Activated naive CD4-positive, alpha-beta T cell treated with anti-CD3 and anti-CD28 coated beads, Interleukin-2, amount 10 ng/mL, durations not matched to agents 7 days and 5 days (primary cell): ENCODE results near the gene RBFOX1.

ENCODE experiments used
- CTCF ChIA-PET: fragments of 350-600 bp; sonication (Branson Sonifier 250); formaldehyde crosslinking; loops from one replicate; lab custom pipeline; 2021; ENCODE audit warnings: antibody characterized with exemption; lab: Charles Lee
- DNase-seq: peaks from one replicate; pipeline ENCODE4 v3.0.0-alpha.2; 2020
- H3K27ac Mint-ChIP-seq: one replicate; pipeline ENCODE4 v1.8.0; 2021; ENCODE audit warnings: mild to moderate bottlenecking, moderate library complexity, mixed read lengths
- H3K27me3 Mint-ChIP-seq: one replicate; pipeline ENCODE4 v1.8.0; 2021; ENCODE audit warnings: mild to moderate bottlenecking, mixed read lengths
- H3K36me3 Mint-ChIP-seq: one replicate; pipeline ENCODE4 v1.8.0; 2021; ENCODE audit warnings: mixed read lengths
- H3K4me1 Mint-ChIP-seq: one replicate; pipeline ENCODE4 v1.8.0; 2021; ENCODE audit warnings: mixed read lengths
- H3K4me3 Mint-ChIP-seq: one replicate; pipeline ENCODE4 v1.8.0; 2021; ENCODE audit warnings: mild to moderate bottlenecking, moderate library complexity, mixed read lengths
- H3K9me3 Mint-ChIP-seq: one replicate; pipeline ENCODE4 v1.8.0; 2021; ENCODE audit warnings: mixed read lengths

The RBFOX1 gene

DNA sequence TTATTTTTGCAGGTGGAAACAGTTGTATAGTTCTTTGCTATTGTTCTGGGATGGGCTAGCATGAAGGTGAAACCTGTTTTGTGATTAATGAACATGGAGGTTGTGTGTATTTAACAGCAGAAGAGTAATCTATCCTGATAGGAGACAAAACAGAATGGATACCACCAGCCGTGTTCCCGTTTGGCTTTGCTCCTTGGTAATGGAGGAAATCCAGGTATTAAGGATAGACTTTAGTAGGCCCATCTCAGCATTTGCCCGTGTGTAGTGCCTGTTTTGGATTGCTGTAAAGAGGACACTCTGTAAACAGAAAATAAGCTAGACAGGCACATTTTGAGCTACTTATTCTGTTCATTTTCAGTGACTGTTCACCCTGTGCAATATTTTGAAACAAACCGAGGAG is 215.1 kb downstream of the RBFOX1 start:
- Mint-ChIP-seq H3K4me1 (no peaks in the 10 kb centered on the region), H3K9me3 (peaks cover 23% of the 10 kb centered on the region)

DNA sequence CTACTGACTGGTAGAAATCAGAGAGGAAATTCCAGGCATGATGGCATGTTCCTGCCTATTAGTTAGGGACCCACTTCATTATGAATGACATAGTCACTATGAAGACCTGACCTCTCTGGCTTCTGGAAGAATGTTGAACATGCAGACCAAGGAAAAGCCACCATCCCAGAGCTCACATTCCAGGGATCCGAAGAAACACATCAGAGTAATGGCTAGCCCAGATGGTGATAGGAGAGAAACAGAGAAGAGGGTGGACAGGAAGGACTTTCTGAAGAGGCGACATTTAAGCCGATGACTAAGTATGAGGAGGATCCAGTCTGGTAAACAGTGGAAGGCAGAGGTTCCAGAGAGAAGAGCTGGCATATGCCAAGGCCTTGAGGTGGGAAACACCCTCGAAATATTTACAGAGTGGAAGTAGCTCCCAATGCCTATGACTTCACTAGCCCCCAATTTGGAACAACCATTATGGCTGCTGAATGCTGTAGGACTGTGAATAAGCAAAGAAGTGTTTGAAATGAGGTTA is 216.2 kb downstream of the RBFOX1 start:
- Mint-ChIP-seq H3K27me3 (no peaks in the 10 kb centered on the region), H3K4me3 (no peak overlapping the region), H3K4me1 (no peaks in the 10 kb centered on the region), H3K9me3 (peaks cover 23% of the 10 kb centered on the region), H3K27ac (no peak overlapping the region), H3K36me3 (no peaks in the 10 kb centered on the region)
- CTCF ChIA-PET, result no interaction called here
- DNase-seq, result no peak

More for the DNA sequence above, 215.1 kb downstream of the RBFOX1 start:
- H3K36me3 Mint-ChIP-seq, result no peaks in the 10 kb centered on the region
- H3K27ac Mint-ChIP-seq, result no peak overlapping the region
- H3K27me3 Mint-ChIP-seq, result no peaks in the 10 kb centered on the region
- H3K4me3 Mint-ChIP-seq, result no peak overlapping the region
- CTCF ChIA-PET, result no interaction called here
- DNase-seq, result no peak

DNA sequence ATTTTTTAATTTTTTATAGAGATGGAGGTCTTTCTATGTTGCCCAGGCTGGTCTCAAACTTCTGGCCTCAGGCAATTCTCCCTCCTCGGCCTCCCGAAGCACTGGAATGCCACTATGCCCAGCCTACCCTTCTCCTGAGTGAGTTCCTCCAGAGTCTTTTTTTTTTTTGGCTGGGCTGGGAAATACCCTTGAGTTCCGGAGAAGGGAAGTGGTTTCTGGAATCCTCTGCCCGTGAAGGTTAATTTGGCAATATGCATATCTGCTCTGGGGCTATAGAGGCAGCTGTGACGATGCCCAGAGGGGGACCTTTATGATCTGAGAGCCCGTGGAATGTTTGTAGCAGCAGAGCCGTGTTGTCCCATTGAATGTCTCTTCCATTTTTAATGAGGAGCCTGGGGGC is 217.5 kb downstream of the RBFOX1 start:
- no peaks in the 10 kb centered on the region for H3K36me3 Mint-ChIP-seq
- H3K4me3 Mint-ChIP-seq, result no peak overlapping the region
- H3K9me3 Mint-ChIP-seq, result peaks cover 19% of the 10 kb centered on the region
- H3K4me1 Mint-ChIP-seq, result no peaks in the 10 kb centered on the region
- no peaks in the 10 kb centered on the region for H3K27me3 Mint-ChIP-seq
- H3K27ac Mint-ChIP-seq, result no peak overlapping the region
- no peak for DNase-seq
- CTCF ChIA-PET, result no interaction called here

DNA sequence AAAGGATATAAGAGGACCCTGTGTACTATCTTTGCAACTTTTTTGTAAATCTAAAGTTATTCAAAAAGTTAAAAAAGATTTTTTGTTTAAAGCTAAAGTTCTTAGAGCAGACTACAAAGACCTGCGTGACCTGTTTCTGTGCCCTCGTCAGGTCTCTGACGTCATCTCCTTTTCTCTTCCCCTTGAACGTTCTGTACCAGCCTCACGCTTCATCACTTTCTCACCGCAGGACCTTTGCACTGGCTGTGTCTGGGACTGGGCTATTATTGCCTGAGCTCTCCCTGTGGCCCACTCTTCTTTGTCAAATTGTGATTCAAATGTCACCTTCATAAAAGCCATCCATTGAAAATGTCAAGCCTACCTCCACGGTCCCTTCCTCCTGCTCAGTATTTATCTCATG is 222.8 kb downstream of the RBFOX1 start:
- H3K4me3 Mint-ChIP-seq, result no peak overlapping the region
- CTCF ChIA-PET, result no interaction called here
- no peak overlapping the region for H3K27ac Mint-ChIP-seq
- H3K9me3 Mint-ChIP-seq, result peaks cover 26% of the 10 kb centered on the region
- no peaks in the 10 kb centered on the region for H3K27me3 Mint-ChIP-seq
- no peaks in the 10 kb centered on the region for H3K36me3 Mint-ChIP-seq
- DNase-seq, result no peak
- no peaks in the 10 kb centered on the region for H3K4me1 Mint-ChIP-seq

DNA sequence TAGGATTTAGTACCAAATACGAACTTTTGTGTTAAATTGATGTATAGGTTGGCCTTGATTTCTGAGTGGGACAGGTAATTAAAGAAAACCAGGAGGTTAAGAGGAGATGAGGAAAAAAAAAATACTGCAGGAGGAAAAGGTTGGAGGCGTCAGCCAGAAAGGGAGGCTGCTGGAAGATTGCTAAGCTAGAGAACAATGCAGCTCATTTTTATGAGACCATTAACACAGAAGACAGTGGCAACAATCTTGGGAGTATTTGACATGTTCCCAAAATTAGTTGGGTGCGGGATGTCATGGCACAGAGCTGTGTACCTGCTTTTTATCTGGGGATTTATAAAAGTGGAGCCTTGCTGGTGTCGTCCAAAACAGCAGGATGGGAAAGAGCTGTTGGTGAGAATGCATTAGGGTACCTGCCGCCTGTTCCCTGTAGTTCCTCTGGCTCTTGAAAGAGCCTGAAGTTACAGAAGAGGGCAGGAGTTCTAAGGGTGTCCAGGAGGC is 229.3 kb downstream of the RBFOX1 start:
- DNase-seq, result no peak
- Mint-ChIP-seq H3K27me3 (no peaks in the 10 kb centered on the region), H3K27ac (no peak overlapping the region), H3K36me3 (no peaks in the 10 kb centered on the region), H3K9me3 (peaks cover 17% of the 10 kb centered on the region), H3K4me3 (no peak overlapping the region), H3K4me1 (no peaks in the 10 kb centered on the region)
- CTCF ChIA-PET, result no interaction called here

DNA sequence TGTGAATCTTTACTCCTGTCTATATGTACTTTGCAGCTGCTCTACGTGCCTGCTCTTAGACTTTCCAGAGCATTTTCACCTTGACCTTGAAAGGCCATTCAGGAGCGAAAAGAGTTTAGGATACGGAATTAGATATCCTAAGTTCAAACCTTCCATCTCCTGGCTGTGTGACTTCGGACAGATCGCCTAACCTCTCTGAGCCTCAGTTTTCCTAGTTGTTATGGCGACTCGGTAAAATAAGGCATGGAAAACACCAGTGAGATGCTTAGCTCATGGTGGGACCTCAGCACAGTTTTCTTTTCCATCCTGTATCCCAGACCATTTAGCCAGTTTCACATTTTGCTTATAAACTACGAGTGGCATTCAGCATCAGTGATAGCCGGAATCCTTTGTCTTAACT is 233.7 kb downstream of the RBFOX1 start:
- Mint-ChIP-seq H3K9me3 (peaks cover 27% of the 10 kb centered on the region), H3K36me3 (no peaks in the 10 kb centered on the region), H3K27ac (no peak overlapping the region), H3K4me3 (no peak overlapping the region), H3K4me1 (no peaks in the 10 kb centered on the region), H3K27me3 (no peaks in the 10 kb centered on the region)
- DNase-seq, result no peak
- CTCF ChIA-PET, result no interaction called here

DNA sequence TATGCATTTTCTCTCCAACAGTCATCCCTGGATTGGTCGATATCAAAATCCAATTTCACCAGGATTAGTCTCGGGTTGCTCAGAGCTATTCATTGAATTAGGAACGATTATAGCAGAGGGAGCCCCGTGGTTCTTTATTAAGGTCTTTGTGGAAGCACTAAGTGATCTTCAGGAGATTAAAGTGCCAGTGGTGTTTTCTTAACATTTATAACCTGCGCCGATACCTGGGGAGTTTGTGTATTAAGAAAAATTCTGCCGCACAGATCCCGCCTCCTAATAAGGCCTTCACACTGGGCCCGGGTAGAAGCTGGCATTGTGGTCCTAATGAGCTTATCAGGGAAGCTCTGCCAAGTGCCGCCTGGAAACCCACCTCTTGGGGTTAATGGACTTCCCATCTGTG is 238.7 kb downstream of the RBFOX1 start:
- Mint-ChIP-seq H3K27ac (no peak overlapping the region), H3K27me3 (no peaks in the 10 kb centered on the region), H3K4me3 (no peak overlapping the region), H3K36me3 (no peaks in the 10 kb centered on the region), H3K9me3 (peaks cover 38% of the 10 kb centered on the region), H3K4me1 (no peaks in the 10 kb centered on the region)
- CTCF ChIA-PET, result no interaction called here
- no peak for DNase-seq

DNA sequence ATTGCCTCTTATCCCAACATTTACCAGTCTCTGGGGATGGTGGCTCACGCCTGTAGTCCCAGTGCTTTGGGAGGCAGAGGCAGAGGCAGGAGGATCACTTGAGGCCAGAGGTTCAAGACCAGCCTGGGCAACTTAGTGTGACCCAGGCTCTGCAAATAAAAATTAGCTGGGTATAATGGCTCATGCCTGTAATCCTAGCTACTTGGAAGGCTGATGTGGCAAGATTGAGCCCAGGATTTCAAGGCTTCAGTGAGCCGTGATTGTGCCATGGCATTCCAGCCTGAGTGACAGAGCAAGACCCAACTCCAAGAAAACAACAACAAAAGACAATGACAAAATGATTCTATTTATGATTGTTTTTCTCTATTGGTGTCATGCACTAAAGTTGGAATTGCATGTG is 244.9 kb downstream of the RBFOX1 start:
- Mint-ChIP-seq H3K9me3 (peaks cover 31% of the 10 kb centered on the region), H3K27ac (no peak overlapping the region), H3K27me3 (no peaks in the 10 kb centered on the region), H3K36me3 (no peaks in the 10 kb centered on the region), H3K4me3 (no peak overlapping the region), H3K4me1 (no peaks in the 10 kb centered on the region)
- CTCF ChIA-PET, result no interaction called here
- DNase-seq, result no peak

DNA sequence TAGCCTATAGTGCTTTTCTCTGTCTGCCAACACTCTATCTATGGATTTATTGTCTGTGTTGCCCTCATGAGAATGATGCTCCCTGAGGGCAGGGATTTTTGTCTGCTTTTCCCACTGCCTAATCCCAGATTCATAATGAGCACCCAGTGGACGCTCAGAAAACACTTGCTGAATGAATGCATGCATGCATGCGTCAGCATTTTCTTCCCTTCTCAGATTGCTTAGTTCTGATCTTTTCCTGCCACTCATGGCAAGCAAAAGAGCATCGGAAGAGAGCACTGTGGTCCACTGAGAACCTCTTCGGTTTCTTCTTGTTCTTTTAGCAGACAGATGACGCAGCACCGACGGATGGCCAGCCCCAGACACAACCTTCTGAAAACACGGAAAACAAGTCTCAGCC is 246.8 kb downstream of the RBFOX1 start:
- CTCF ChIA-PET, result no interaction called here
- H3K9me3 Mint-ChIP-seq, result peaks cover 24% of the 10 kb centered on the region
- H3K4me3 Mint-ChIP-seq, result no peak overlapping the region
- H3K36me3 Mint-ChIP-seq, result no peaks in the 10 kb centered on the region
- no peak for DNase-seq
- no peak overlapping the region for H3K27ac Mint-ChIP-seq
- H3K27me3 Mint-ChIP-seq, result no peaks in the 10 kb centered on the region
- H3K4me1 Mint-ChIP-seq, result no peaks in the 10 kb centered on the region

DNA sequence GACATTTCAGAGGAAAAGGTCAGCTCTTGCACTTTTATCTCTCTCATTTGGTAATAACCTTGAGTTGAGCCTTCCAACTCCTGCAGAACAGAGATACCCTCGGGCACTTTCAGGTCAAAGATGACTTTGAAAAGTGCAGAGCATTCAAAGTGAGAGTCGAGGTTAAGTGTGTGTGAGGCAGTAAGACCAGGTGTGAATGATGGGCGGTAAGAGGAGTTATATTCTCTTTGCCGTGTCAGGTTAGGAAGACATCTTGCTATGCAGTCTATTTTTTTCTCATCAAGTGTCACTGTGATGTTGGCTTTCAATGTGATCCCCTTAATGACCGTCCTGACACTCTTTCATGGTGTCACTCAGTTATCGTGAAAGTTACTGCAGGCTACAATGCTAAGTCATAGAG is 248.5 kb downstream of the RBFOX1 start:
- Mint-ChIP-seq H3K4me3 (no peak overlapping the region), H3K9me3 (peaks cover 27% of the 10 kb centered on the region), H3K4me1 (no peaks in the 10 kb centered on the region), H3K27me3 (no peaks in the 10 kb centered on the region), H3K36me3 (no peaks in the 10 kb centered on the region), H3K27ac (no peak overlapping the region)
- CTCF ChIA-PET, result no interaction called here
- DNase-seq, result no peak

DNA sequence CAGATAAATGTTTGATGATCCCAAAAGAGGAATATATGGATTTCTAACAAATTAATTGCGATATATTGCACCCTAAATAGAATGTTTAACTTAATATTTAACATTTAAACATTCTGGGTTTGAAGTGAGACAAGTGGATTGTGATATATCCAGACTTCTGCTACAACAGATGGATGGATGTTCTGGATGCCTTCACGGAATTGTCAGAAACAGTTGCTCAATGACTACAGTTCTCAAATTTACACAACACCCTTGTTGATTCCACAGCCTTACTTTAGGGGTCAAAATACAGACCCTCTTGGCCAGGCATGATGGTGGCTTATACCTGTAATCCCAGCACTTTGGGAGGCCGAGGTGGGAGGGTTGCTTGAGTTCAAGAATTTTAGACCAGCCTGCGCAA is 250.8 kb downstream of the RBFOX1 start:
- Mint-ChIP-seq H3K4me3 (no peak overlapping the region), H3K27me3 (no peaks in the 10 kb centered on the region), H3K27ac (no peak overlapping the region), H3K36me3 (no peaks in the 10 kb centered on the region), H3K9me3 (peaks cover 19% of the 10 kb centered on the region), H3K4me1 (no peaks in the 10 kb centered on the region)
- no peak for DNase-seq
- CTCF ChIA-PET, result no interaction called here

DNA sequence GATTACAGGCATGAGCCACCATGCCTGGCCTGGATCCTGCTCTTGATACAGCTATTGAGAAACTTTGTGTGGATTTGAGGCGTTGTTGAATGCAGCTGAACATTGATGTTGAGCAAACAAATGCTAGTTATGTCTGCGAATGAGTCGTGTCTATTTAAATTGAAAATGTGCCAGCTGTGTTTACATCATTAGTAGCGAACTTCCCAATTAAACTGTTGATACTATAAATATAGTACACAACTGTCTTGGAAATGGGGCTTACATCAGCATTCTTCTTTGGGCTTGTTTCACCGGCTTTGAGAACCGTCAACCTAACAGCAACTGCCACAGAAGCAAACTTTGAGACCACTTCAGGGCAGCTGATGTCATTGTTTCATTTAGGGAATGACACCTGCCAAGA is 251.9 kb downstream of the RBFOX1 start:
- CTCF ChIA-PET, result no interaction called here
- Mint-ChIP-seq H3K27ac (no peak overlapping the region), H3K36me3 (no peaks in the 10 kb centered on the region), H3K9me3 (peaks cover 21% of the 10 kb centered on the region), H3K4me3 (no peak overlapping the region), H3K27me3 (no peaks in the 10 kb centered on the region), H3K4me1 (no peaks in the 10 kb centered on the region)
- DNase-seq, result no peak

DNA sequence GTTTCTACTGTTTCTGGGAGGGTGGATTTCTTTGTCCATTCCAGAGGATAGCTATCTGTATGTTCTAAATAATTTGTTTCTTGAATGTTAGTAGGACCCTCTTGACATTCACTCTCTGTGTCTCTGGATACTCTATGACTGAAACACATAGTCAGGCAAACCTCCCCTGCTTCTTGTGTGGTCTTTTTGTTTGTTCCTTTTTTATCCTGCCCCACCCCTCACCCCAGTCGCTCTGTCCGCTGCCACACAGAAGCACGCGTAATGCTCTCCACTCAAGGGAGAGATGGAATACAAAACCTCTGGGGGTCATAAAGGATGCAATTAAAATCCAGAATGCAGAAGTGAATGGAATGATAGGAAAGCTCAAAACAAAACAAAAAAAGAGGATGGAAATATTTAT is 253.1 kb downstream of the RBFOX1 start:
- Mint-ChIP-seq H3K4me3 (no peak overlapping the region), H3K27me3 (no peaks in the 10 kb centered on the region), H3K36me3 (no peaks in the 10 kb centered on the region), H3K9me3 (peaks cover 15% of the 10 kb centered on the region), H3K27ac (no peak overlapping the region), H3K4me1 (no peaks in the 10 kb centered on the region)
- CTCF ChIA-PET, result no interaction called here
- no peak for DNase-seq

DNA sequence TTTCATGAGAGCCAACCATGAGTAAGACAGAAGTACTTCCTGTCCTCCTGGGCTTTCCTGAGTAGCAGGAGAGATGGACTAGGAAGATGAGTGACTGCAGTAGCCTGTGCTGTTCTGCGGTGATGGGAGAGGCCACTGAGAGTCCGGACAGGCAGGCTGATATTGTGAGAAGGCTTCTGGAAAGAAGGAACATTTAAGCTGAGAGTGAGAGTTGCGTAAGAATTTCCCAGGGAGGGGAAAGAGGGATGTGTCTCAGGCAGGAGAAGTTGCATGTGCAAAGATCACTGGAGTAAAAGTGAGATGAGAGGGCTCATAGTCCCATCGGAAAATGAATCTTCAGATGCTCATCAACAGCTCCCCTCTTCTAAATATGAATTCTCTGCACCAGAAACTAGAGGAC is 258.3 kb downstream of the RBFOX1 start:
- H3K36me3 Mint-ChIP-seq, result no peaks in the 10 kb centered on the region
- H3K27me3 Mint-ChIP-seq, result no peaks in the 10 kb centered on the region
- no peaks in the 10 kb centered on the region for H3K4me1 Mint-ChIP-seq
- H3K4me3 Mint-ChIP-seq, result no peak overlapping the region
- H3K27ac Mint-ChIP-seq, result no peak overlapping the region
- CTCF ChIA-PET, result no interaction called here
- DNase-seq, result no peak
- H3K9me3 Mint-ChIP-seq, result peaks cover 13% of the 10 kb centered on the region

DNA sequence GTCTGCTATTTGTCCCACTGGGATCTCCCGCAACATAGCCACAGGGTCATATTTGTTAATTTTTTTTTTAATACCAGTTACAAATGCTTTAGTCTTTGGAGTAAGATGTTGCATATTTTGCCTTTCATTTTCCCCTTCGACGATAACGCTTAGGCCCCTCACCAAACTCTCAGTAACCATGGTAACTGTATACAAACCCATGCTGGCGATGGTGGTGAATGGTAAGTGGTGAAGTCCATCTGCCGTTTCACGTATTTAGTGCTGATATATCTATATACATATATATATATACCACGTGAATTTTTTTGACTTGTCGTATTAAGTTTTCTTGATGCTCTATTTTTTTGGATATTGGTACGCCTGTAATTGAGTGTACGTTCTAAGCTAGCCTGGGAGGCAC is 263.7 kb downstream of the RBFOX1 start:
- H3K27me3 Mint-ChIP-seq, result no peaks in the 10 kb centered on the region
- H3K36me3 Mint-ChIP-seq, result no peaks in the 10 kb centered on the region
- H3K4me3 Mint-ChIP-seq, result no peak overlapping the region
- no peak for DNase-seq
- CTCF ChIA-PET, result no interaction called here
- no peaks in the 10 kb centered on the region for H3K4me1 Mint-ChIP-seq
- peaks cover 14% of the 10 kb centered on the region for H3K9me3 Mint-ChIP-seq
- no peak overlapping the region for H3K27ac Mint-ChIP-seq

DNA sequence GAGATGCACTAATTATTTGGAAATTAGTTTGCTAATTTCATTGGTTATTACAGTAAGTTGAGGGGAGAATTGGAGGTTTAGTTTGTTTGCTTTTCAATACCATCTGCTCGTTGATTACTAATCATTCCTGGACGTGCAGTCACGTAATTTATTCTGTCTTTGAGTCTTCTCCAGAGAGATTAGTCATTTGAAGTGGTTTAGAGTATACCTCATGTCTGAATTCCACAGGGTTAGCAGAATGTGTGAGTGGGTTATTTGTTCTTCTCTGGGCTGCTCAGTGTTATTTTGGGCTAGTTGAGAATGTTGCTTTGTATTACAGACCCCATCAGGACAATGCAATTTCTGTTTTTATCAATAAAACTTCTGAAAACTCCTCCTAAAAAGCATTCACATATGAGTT is 265.0 kb downstream of the RBFOX1 start:
- Mint-ChIP-seq H3K27ac (no peak overlapping the region), H3K4me1 (no peaks in the 10 kb centered on the region), H3K27me3 (no peaks in the 10 kb centered on the region), H3K9me3 (peaks cover 17% of the 10 kb centered on the region), H3K36me3 (no peaks in the 10 kb centered on the region), H3K4me3 (no peak overlapping the region)
- no peak for DNase-seq
- CTCF ChIA-PET, result no interaction called here
